ENCODE results near the gene SPNS1. TPM values are rescaled to one million over a fixed set of nuclear protein-coding genes. Genes with fewer than 3 reads are reported as not detected.

Gene SPNS1
- total RNA-seq, 1 experiment from 2014 or later: 38.6 TPM

DNA sequence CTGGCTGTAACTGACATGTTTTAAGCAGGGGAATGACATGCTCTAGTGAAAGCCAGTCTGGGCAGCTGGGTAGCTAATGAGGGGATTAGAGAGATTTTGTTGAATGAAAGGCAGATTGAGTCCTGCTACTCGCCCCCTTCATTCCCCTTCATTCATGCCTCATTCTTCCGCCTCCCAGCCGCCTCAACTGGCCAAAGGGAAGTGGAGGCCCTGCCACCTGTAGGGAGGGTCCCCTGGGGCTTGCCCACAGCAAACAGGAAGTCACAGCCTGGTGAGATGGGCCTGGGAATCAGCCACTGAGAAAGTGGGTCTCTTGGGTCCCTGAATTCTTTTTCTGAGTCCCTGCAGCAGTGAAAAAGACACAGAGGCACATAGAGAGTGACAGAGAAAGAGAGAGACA lies 43.9 kb upstream of the SPNS1 start:
- no peaks in the 10 kb centered on the region for H3K27me3 ChIP-seq (ENCODE audit: insufficient read depth, low read length)
- no peak overlapping the region for H2BK20ac ChIP-seq (ENCODE audit: low read depth, low read length, poor library complexity, severe bottlenecking)
- H3K56ac ChIP-seq (ENCODE audit: insufficient read length, low read depth, low read length): no peak overlapping the region
- no peak overlapping the region for H3K4ac ChIP-seq (ENCODE audit: low read depth, low read length)
- no peak overlapping the region for H2BK15ac ChIP-seq (ENCODE audit: low read depth, low read length)
- Mint-ChIP-seq H3K27ac (peak overlapping the region in 2 of 3 experiments; percentile 88 to 94; a peak in 5 of 7 replicates), H3K36me3 (ENCODE audit: insufficient read depth in 1 of 3, low read depth in 3 of 3) (no peaks in the 10 kb centered on the region; a peak in 1 of 7 replicates), H3K4me1 (peaks cover 6 to 11% of the 10 kb centered on the region in 2 experiments), H3K4me3 (no peak overlapping the region; a peak in 1 of 5 replicates), H3K9me3 (no peaks in the 10 kb centered on the region), H3K27me3 (ENCODE audit: low read depth) (peaks cover 4% of the 10 kb centered on the region)
- no peak overlapping the region for H3K23ac ChIP-seq (ENCODE audit: insufficient read length, low read depth, low read length)
- no peak overlapping the region for H3K9ac ChIP-seq (ENCODE audit: extremely low read depth, insufficient read length, low read length)
- no CpG with 5 or more reads among the region's 3 CpGs for WGBS (ENCODE audit: extremely low coverage, insufficient read length, low lambda C conversion rate)
- H3K27ac ChIP-seq (ENCODE audit: insufficient read length, low read depth, low read length): no peak overlapping the region
- no peak overlapping the region for H2BK5ac ChIP-seq (ENCODE audit: insufficient read length, low read length)
- no peak overlapping the region for H2BK120ac ChIP-seq (ENCODE audit: low read depth, low read length, poor library complexity, severe bottlenecking)
- H4K8ac ChIP-seq (replicated peaks; ENCODE audit: insufficient read length, low read depth, low read length): no peak overlapping the region
- peaks cover 2% of the 10 kb centered on the region for H3K23me2 ChIP-seq (ENCODE audit: insufficient read length, low read depth, low read length, poor library complexity, severe bottlenecking)
- TF ChIP-seq, protein P1, sequence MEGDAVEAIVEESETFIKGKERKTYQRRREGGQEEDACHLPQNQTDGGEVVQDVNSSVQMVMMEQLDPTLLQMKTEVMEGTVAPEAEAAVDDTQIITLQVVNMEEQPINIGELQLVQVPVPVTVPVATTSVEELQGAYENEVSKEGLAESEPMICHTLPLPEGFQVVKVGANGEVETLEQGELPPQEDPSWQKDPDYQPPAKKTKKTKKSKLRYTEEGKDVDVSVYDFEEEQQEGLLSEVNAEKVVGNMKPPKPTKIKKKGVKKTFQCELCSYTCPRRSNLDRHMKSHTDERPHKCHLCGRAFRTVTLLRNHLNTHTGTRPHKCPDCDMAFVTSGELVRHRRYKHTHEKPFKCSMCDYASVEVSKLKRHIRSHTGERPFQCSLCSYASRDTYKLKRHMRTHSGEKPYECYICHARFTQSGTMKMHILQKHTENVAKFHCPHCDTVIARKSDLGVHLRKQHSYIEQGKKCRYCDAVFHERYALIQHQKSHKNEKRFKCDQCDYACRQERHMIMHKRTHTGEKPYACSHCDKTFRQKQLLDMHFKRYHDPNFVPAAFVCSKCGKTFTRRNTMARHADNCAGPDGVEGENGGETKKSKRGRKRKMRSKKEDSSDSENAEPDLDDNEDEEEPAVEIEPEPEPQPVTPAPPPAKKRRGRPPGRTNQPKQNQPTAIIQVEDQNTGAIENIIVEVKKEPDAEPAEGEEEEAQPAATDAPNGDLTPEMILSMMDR (conservative IDR thresholded peaks at IDR 0.05): no peak
- no peak overlapping the region for H3K18ac ChIP-seq (ENCODE audit: insufficient read length, low read depth, low read length)
- no peaks in the 10 kb centered on the region for H4K20me1 ChIP-seq (ENCODE audit: control insufficient read depth, insufficient read depth, insufficient read length)
- DNase-seq: no peak
- no peaks in the 10 kb centered on the region for H3K79me1 ChIP-seq (ENCODE audit: insufficient read depth, low read depth, low read length, poor library complexity, severe bottlenecking)
- H2BK12ac ChIP-seq (ENCODE audit: insufficient read length, low read depth, low read length): no peak overlapping the region
- H4K5ac ChIP-seq (ENCODE audit: insufficient read length, low read depth, low read length): no peak overlapping the region
- no peaks in the 10 kb centered on the region for H3K79me2 ChIP-seq (ENCODE audit: insufficient read depth, low read length)
- H2AFZ ChIP-seq (ENCODE audit: low read length): no peak overlapping the region
- no peak overlapping the region for H3T11ph ChIP-seq (ENCODE audit: low read length)
- no peak overlapping the region for H3K14ac ChIP-seq (ENCODE audit: insufficient read depth, low read length)
- H3K4me2 ChIP-seq (ENCODE audit: insufficient read depth, insufficient read length, low read length): no peak overlapping the region
- no peaks in the 10 kb centered on the region for H3K9me3 ChIP-seq (ENCODE audit: control insufficient read depth, low read depth, low read length)
- H4K91ac ChIP-seq (ENCODE audit: insufficient read length, low read depth, low read length): no peak overlapping the region
- no peaks in the 10 kb centered on the region for H3K4me1 ChIP-seq (ENCODE audit: insufficient read depth, low read length)
- H2AK5ac ChIP-seq (ENCODE audit: insufficient read length, low read length): no peak overlapping the region
